DOHH2 (cell line): Measurements from ENCODE around the gene SLC4A11.

Source experiments
- EZH2phosphoT487 ChIP-seq: fragments of 200-600 bp; sonication (generic); IDR thresholded peaks from 2 replicates; pipeline ENCODE4 v1.6.1; 2017; ENCODE audit warnings: borderline replicate concordance, mild to moderate bottlenecking, antibody characterized with exemption, low read length, moderate library complexity, mixed read lengths
- TF ChIP-seq, protein P1 (sequence below): fragments of 200-600 bp; sonication (generic); IDR thresholded peaks from one replicate; pipeline ENCODE4 v1.5.1; 2014; ENCODE audit warnings: antibody characterized with exemption, mild to moderate bottlenecking, low read depth, low read length; ENCODE audit not compliant: poor library complexity, severe bottlenecking

GRCh38 chr20:3277686-3278465, 38.9 kb upstream of the SLC4A11 start:
- TF ChIP-seq, protein P1, sequence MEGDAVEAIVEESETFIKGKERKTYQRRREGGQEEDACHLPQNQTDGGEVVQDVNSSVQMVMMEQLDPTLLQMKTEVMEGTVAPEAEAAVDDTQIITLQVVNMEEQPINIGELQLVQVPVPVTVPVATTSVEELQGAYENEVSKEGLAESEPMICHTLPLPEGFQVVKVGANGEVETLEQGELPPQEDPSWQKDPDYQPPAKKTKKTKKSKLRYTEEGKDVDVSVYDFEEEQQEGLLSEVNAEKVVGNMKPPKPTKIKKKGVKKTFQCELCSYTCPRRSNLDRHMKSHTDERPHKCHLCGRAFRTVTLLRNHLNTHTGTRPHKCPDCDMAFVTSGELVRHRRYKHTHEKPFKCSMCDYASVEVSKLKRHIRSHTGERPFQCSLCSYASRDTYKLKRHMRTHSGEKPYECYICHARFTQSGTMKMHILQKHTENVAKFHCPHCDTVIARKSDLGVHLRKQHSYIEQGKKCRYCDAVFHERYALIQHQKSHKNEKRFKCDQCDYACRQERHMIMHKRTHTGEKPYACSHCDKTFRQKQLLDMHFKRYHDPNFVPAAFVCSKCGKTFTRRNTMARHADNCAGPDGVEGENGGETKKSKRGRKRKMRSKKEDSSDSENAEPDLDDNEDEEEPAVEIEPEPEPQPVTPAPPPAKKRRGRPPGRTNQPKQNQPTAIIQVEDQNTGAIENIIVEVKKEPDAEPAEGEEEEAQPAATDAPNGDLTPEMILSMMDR = no peak
- no peak for TF ChIP-seq EZH2phosphoT487
